ENCODE data around the gene RBPMS2.

GRCh38 chr15:64809649-64810496 is 34.5 kb upstream of the RBPMS2 start:
- TF ChIP-seq CTCF (IDR thresholded peaks at IDR 0.05) (peak; percentile 94), ZFX (IDR thresholded peaks at IDR 0.05; ENCODE audit: borderline replicate concordance) (no peak)

All from 22Rv1 (cell line).